BLaER1 treated with 17β-estradiol and CSF1 and Interleukin-3, amounts not matched to agents 10 nM and 100 nM (cell line): Measurements from ENCODE around the gene SHANK3.

Experiments
- H3K27ac ChIP-seq, 11 experiments: shearing (Covaris generic); formaldehyde crosslinking; 2 replicates each; pipeline ENCODE4 v1.8.1; 2022
- H3K27me3 ChIP-seq, 11 experiments: shearing (Covaris generic); formaldehyde crosslinking; 2 replicates each; pipeline ENCODE4 v1.8.1; 2022
- H3K36me3 ChIP-seq, 11 experiments: shearing (Covaris generic); formaldehyde crosslinking; 2 replicates each; pipeline ENCODE4 v1.8.1; 2022
- H3K4me1 ChIP-seq, 10 experiments: shearing (Covaris generic); formaldehyde crosslinking; 2 replicates each; pipeline ENCODE4 v1.8.1; 2022
- H3K4me2 ChIP-seq, 11 experiments: shearing (Covaris generic); formaldehyde crosslinking; 2 replicates each; pipeline ENCODE4 v1.8.1; 2022
- H3K4me3 ChIP-seq, 10 experiments: shearing (Covaris generic); formaldehyde crosslinking; 2 replicates each; pipeline ENCODE4 v1.8.1; 2022
- H3K9ac ChIP-seq, 11 experiments: shearing (Covaris generic); formaldehyde crosslinking; 2 replicates each; pipeline ENCODE4 v1.8.1; 2022
- H3K9me3 ChIP-seq, 11 experiments: shearing (Covaris generic); formaldehyde crosslinking; replicated peaks in 1 of 11; 2 replicates each; pipeline ENCODE4 v1.8.1; 2022
- H4K20me1 ChIP-seq, 11 experiments: shearing (Covaris generic); formaldehyde crosslinking; 2 replicates each; pipeline ENCODE4 v1.8.1; 2022
- Cebpa-rat ChIP-seq, 11 experiments: shearing (Covaris generic); IDR thresholded peaks; 2 replicates each; pipeline ENCODE4 v1.8.1; 2022

SHANK3 gene

DNA sequence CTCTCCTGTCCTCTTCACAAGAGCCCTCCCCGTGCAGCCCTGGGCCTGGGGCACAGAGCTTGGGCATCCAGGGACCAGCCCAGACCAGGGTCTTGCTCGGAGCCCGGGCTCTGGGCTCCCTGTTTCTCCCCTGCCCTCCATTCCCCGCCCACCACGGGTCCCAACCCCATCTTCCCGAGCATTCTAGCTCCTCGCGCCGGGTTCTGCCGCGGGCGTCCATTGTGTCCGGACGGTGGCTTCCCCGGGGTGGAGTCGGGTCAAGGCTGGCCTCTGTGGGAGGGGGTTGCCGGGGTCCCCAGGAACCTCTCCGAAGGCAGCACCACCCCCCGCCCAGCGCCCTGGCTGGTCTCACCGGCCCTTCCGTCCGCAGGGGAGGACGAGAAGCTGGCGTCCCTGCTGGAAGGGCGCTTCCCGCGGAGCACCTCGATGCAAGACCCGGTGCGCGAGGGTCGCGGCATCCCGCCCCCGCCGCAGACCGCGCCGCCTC lies 47.2 kb downstream of the SHANK3 start:
- H4K20me1 ChIP-seq, result peaks cover 0 to 45% (median 31%) of the 10 kb centered on the region in 11 experiments; a peak in 14 of 22 replicates
- no peaks in the 10 kb centered on the region for H3K27me3 ChIP-seq
- H3K4me2 ChIP-seq, result no peak overlapping the region
- peaks cover 0 to 81% (median 26%) of the 10 kb centered on the region in 11 experiments; a peak in 16 of 22 replicates for H3K36me3 ChIP-seq
- H3K9me3 ChIP-seq, result no peaks in the 10 kb centered on the region
- H3K9ac ChIP-seq, result no peak overlapping the region
- peaks cover 17 to 28% (median 22%) of the 10 kb centered on the region in 10 experiments for H3K4me1 ChIP-seq
- TF ChIP-seq Cebpa-rat (IDR thresholded peaks at IDR 0.05), result no peak
- H3K4me3 ChIP-seq, result no peak overlapping the region
- H3K27ac ChIP-seq, result no peak overlapping the region

GRCh38 chr22:50720301-50721256 lies 48.0 kb downstream of the SHANK3 start:
- Histone ChIP-seq H3K9me3 (no peaks in the 10 kb centered on the region), H3K9ac (no peak overlapping the region), H3K4me2 (no peak overlapping the region), H4K20me1 (peaks cover 0 to 52% (median 36%) of the 10 kb centered on the region in 11 experiments; a peak in 14 of 22 replicates), H3K27ac (no peak overlapping the region), H3K4me3 (no peak overlapping the region), H3K36me3 (peaks cover 0 to 82% (median 33%) of the 10 kb centered on the region in 11 experiments; a peak in 16 of 22 replicates), H3K27me3 (no peaks in the 10 kb centered on the region), H3K4me1 (peaks cover 17 to 32% (median 23%) of the 10 kb centered on the region in 10 experiments)
- TF ChIP-seq Cebpa-rat (IDR thresholded peaks at IDR 0.05), result no peak

DNA sequence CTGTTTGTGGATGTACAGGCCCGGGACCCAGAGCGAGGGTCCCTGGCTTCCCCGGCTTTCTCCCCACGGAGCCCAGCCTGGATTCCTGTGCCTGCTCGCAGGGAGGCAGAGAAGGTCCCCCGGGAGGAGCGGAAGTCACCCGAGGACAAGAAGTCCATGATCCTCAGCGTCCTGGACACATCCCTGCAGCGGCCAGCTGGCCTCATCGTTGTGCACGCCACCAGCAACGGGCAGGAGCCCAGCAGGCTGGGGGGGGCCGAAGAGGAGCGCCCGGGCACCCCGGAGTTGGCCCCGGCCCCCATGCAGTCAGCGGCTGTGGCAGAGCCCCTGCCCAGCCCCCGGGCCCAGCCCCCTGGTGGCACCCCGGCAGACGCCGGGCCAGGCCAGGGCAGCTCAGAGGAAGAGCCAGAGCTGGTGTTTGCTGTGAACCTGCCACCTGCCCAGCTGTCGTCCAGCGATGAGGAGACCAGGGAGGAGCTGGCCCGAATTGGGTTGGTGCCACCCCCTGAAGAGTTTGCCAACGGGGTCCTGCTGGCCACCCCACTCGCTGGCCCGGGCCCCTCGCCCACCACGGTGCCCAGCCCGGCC lies 48.7 kb downstream of the SHANK3 start:
- peaks cover 17 to 32% (median 23%) of the 10 kb centered on the region in 10 experiments for H3K4me1 ChIP-seq

DNA sequence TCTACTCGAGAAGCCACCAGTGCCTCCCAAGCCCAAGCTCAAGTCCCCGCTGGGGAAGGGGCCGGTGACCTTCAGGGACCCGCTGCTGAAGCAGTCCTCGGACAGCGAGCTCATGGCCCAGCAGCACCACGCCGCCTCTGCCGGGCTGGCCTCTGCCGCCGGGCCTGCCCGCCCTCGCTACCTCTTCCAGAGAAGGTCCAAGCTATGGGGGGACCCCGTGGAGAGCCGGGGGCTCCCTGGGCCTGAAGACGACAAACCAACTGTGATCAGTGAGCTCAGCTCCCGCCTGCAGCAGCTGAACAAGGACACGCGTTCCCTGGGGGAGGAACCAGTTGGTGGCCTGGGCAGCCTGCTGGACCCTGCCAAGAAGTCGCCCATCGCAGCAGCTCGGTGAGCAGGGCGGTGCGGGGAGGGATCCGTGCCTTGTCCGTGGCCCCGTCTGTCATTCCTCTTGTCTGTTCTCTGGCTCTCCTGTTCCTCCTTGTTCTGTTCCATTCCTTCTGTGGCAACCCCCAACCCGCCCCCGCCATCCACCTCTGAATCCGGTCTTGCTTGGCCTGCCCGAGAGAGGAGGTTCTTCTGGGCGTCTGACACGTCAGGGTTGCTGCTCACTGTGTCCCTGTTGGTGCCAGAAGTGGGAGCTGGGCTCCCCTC lies 49.6 kb downstream of the SHANK3 start:
- peaks cover 0 to 68% (median 50%) of the 10 kb centered on the region in 11 experiments; a peak in 15 of 22 replicates for H4K20me1 ChIP-seq
- no peak overlapping the region; a peak in 2 of 22 replicates for H3K4me2 ChIP-seq
- no peak overlapping the region for H3K27ac ChIP-seq
- TF ChIP-seq Cebpa-rat (IDR thresholded peaks at IDR 0.05), result no peak
- no peaks in the 10 kb centered on the region for H3K9me3 ChIP-seq
- peaks cover 17 to 32% (median 23%) of the 10 kb centered on the region in 10 experiments for H3K4me1 ChIP-seq
- no peak overlapping the region for H3K9ac ChIP-seq
- H3K27me3 ChIP-seq, result no peaks in the 10 kb centered on the region
- no peak overlapping the region for H3K4me3 ChIP-seq
- peaks cover 0 to 89% (median 47%) of the 10 kb centered on the region in 11 experiments; a peak in 17 of 22 replicates for H3K36me3 ChIP-seq

More for the DNA sequence above, 48.7 kb downstream of the SHANK3 start:
- Histone ChIP-seq H3K9me3 (no peaks in the 10 kb centered on the region), H3K36me3 (peaks cover 0 to 89% (median 41%) of the 10 kb centered on the region in 11 experiments; a peak in 17 of 22 replicates), H3K4me2 (no peak overlapping the region), H4K20me1 (peaks cover 0 to 60% (median 42%) of the 10 kb centered on the region in 11 experiments; a peak in 15 of 22 replicates), H3K27ac (no peak overlapping the region), H3K9ac (no peak overlapping the region), H3K27me3 (no peaks in the 10 kb centered on the region), H3K4me3 (no peak overlapping the region)
- TF ChIP-seq Cebpa-rat (IDR thresholded peaks at IDR 0.05), result no peak
